ENCODE measurements around the gene BBIP1. TPM values are rescaled to one million over a fixed set of nuclear protein-coding genes. Genes with fewer than 3 reads are reported as not detected.

The BBIP1 gene
- total RNA-seq, 1 experiment from 2014 or later: 19.0 TPM

GRCh38 chr10:110918269-110918642 lies 724 bp downstream of the BBIP1 start:
- no peak; the same call in 1 of the 2 replicates for ATAC-seq
- Mint-ChIP-seq H3K36me3 (no peaks in the 10 kb centered on the region), H3K9me3 (no peaks in the 10 kb centered on the region), H3K4me1 (peaks cover 30% of the 10 kb centered on the region), H3K27me3 (ENCODE audit: low read depth) (no peaks in the 10 kb centered on the region), H3K4me3 (peak overlapping the region; percentile 97), H3K27ac (peak overlapping the region; percentile 86)
- no peak for TF ChIP-seq FOXJ3 (CRISPR knock-in tag; IDR thresholded peaks at IDR 0.05; ENCODE audit: borderline replicate concordance)
- no peak for TF ChIP-seq ZBTB21 (CRISPR knock-in tag; IDR thresholded peaks at IDR 0.05; ENCODE audit: borderline replicate concordance)
- TF ChIP-seq E2F4 (CRISPR knock-in tag; IDR thresholded peaks at IDR 0.05; ENCODE audit: borderline replicate concordance, low read depth): no peak
- no peak for TF ChIP-seq ZBTB43 (CRISPR knock-in tag; IDR thresholded peaks at IDR 0.05)
- no peak for TF ChIP-seq FOXP4 (CRISPR knock-in tag; IDR thresholded peaks at IDR 0.05)
- no peak for TF ChIP-seq CREB1 (CRISPR knock-in tag; IDR thresholded peaks at IDR 0.05)
- TF ChIP-seq ZNF281 (CRISPR knock-in tag; IDR thresholded peaks at IDR 0.05): no peak
- TF ChIP-seq MAX (CRISPR knock-in tag; IDR thresholded peaks at IDR 0.05): no peak
- no peak for TF ChIP-seq NFYB (CRISPR knock-in tag; conservative IDR thresholded peaks at IDR 0.05; ENCODE audit: low read depth)
- no peak for TF ChIP-seq ETV6 (CRISPR knock-in tag; IDR thresholded peaks at IDR 0.05)
- TF ChIP-seq ZNF219 (CRISPR knock-in tag; IDR thresholded peaks at IDR 0.05; ENCODE audit: borderline replicate concordance): no peak
- TF ChIP-seq NR1H2 (CRISPR knock-in tag; IDR thresholded peaks at IDR 0.05): no peak
- TF ChIP-seq PRRX2 (CRISPR knock-in tag; IDR thresholded peaks at IDR 0.05): no peak
- no peak for TF ChIP-seq ZNF263 (CRISPR knock-in tag; IDR thresholded peaks at IDR 0.05; ENCODE audit: low read depth)
- TF ChIP-seq IRF2 (CRISPR knock-in tag; IDR thresholded peaks at IDR 0.05; ENCODE audit: borderline replicate concordance, low read depth): no peak
- TF ChIP-seq PREB (CRISPR knock-in tag; IDR thresholded peaks at IDR 0.05; ENCODE audit: borderline replicate concordance): no peak
- TF ChIP-seq FOXP1 (CRISPR knock-in tag; IDR thresholded peaks at IDR 0.05; ENCODE audit: borderline replicate concordance): no peak
- TF ChIP-seq NFATC4 (CRISPR knock-in tag; IDR thresholded peaks at IDR 0.05): no peak
- TF ChIP-seq ATF2 (CRISPR knock-in tag; IDR thresholded peaks at IDR 0.05; ENCODE audit: borderline replicate concordance, low read depth): no peak
- no peak for TF ChIP-seq ATF6 (CRISPR knock-in tag; IDR thresholded peaks at IDR 0.05)
- POLR2A ChIA-PET: interaction anchor here (0.7 to 1.8 kb wide), 18 partner anchors 8 to 613 kb away, joined by 3 to 13 read pairs (median 4); partner anchors contain the start of genes ADRA2A, PDCD4 and SMNDC1
- CTCF ChIA-PET: interaction anchor here (0.5 to 1.9 kb wide), 16 partner anchors 9 to 1219 kb away, joined by 3 to 12 read pairs (median 4); partner anchors contain the start of genes ADRA2A and PDCD4
- peak; percentile 98 for DNase-seq (ENCODE audit: low spot score)
